H1 (cell line): ENCODE measurements around the gene NDRG2. TPM values are rescaled to one million over a fixed set of nuclear protein-coding genes. Genes with fewer than 3 reads are reported as not detected.

ENCODE experiments used
- BACH1 ChIP-seq: IDR thresholded peaks from 2 replicates; pipeline ENCODE4 v1.6.1; 2012; ENCODE audit warnings: low read length, improper control_type of control experiment
- polyA plus RNA-seq, 7 experiments: library from polyadenylated mRNA; depleted of rRNA in 3 of 7; stranded (reverse) in 5 of 7; unstranded in 2 of 7; fragments of >200 nt in 5 of 7; fragments of 200-250 nt in 2 of 7; gene quantifications; 1 replicate in 5 of 7; 2 replicates in 1 of 7; 4 replicates in 1 of 7; pipeline versions ENCODE4 v1.2.1 to v1.2.3, GENCODE V29; 2011 to 2013; ENCODE audit warnings: missing spikeins in 2 of 7, mixed read lengths in 2 of 7
- total RNA-seq: library from RNA; stranded (reverse); fragmentation: NEBNext Ultra II Directional; extraction: Animal tissue kit (Norgen Biotek cat#: 25700); gene quantifications from 2 replicates; pipeline ENCODE4 v1.2.1, GENCODE V29; 2021

The NDRG2 gene
- total and polyA plus RNA-seq, 2 of the 8 experiments (the other 6 are each of a cell fraction or from before 2014, with no cell fraction given), result 29.9 to 48.6 TPM

DNA sequence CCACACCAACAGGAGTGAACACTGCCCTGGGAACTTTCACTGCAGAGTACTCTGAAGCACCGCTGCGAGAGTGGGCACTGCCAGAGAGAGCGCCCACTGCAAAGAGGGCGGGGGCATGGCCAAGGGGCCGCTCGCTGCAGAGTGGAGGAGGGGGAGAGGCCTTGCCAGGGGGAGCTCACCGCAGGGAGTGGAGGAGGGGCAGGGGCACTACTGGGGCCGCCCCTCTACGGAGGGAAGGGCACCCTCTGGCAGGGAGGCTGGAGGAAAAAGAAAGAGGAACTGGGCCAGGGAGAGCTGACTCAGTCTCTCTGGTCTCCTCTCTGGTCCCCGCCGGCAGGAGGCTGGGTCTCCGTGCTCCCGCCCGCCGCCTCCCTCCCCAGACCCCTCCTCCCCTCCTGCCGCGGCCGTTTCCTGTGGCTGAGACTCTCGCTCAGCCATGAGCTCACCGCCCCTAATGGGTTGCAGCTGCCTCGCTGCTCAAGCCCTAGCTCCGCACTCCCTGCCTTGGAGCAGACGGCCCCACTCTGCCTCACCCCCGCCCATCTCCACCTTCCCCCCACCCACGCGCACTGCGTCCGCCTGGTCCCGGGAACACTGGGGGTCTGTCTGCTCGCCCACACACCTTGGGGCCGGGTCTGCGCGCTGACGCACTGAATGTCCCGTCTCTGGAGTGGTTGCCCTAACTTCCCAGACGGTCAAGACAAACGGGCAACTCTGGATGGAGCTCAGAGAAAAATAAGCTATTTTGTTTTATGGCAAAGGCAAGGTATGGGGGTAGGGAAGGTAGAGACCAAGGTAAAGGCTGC is 46.6 kb upstream of the NDRG2 start (continued):
- no peak for TF ChIP-seq BACH1
- TF ChIP-seq, all 59 proteins: peak for 6
